SU-DHL-6 (cell line): ENCODE results near the gene UBE2Z.

Source experiments
- CTCF ChIP-seq: fragments of 200-600 bp; sonication (generic); IDR thresholded peaks from one replicate; pipeline ENCODE4 v1.5.1; 2017; ENCODE audit warnings: antibody characterized with exemption, mild to moderate bottlenecking, low read length, moderate library complexity; ENCODE audit not compliant: insufficient read depth, poor library complexity, severe bottlenecking
- EZH2phosphoT487 ChIP-seq: fragments of 200-600 bp; sonication (generic), shearing (Covaris generic); conservative IDR thresholded peaks from 2 replicates; pipeline ENCODE4 v1.6.1; 2018; ENCODE audit warnings: mild to moderate bottlenecking, antibody characterized with exemption, low read length, moderate library complexity, mixed read lengths

GRCh38 chr17:48909783-48910182 lies 1.6 kb downstream of the UBE2Z start:
- TF ChIP-seq CTCF, result no peak
- TF ChIP-seq EZH2phosphoT487, result no peak
